GM18520 (cell line): ENCODE results near the gene NADSYN1.
A peak's percentile ranks its signal among the peaks of the same experiment; 100 is the strongest.
"Not testable (repeated sequence)": the region's sequence is repeated elsewhere in the genome, so short reads cannot be mapped to it uniquely, and the experiment has no call there.

Experiments used
- ATAC-seq: cut with Tn5 transposase; IDR thresholded peaks from one replicate; pipeline ENCODE4 v1.9.1; 2021; ENCODE audit not compliant: unreplicated experiment

NADSYN1 gene

GRCh38 chr11:71453037-71453917, at the start of gene NADSYN1:
Gene NADSYN1 (plus strand): TSS chr11:71453203. CDS start chr11:71453297, 94 bp downstream.
- ATAC-seq, result peak; percentile 27

GRCh38 chr11:71404209-71404608, 48.8 kb upstream of the NADSYN1 start:
- no peak for ATAC-seq

GRCh38 chr11:71406681-71407080, 46.3 kb upstream of the NADSYN1 start:
- ATAC-seq, result no peak

- no peak for ATAC-seq
Measured at GRCh38 chr11:71407356-71407755, 45.6 kb upstream of the NADSYN1 start.

- ATAC-seq, result no peak
Measured at GRCh38 chr11:71408826-71409225, 44.2 kb upstream of the NADSYN1 start.

GRCh38 chr11:71410363-71410966, 42.5 kb upstream of the NADSYN1 start:
- no peak for ATAC-seq

GRCh38 chr11:71414645-71415044, 38.4 kb upstream of the NADSYN1 start:
- ATAC-seq, result no peak

GRCh38 chr11:71418643-71419042, 34.4 kb upstream of the NADSYN1 start:
- no peak for ATAC-seq

- ATAC-seq, result no peak
Measured at GRCh38 chr11:71420455-71421241, 32.4 kb upstream of the NADSYN1 start.

- no peak for ATAC-seq
Measured at GRCh38 chr11:71421392-71421950, 31.5 kb upstream of the NADSYN1 start.

GRCh38 chr11:71422318-71422717, 30.7 kb upstream of the NADSYN1 start:
- not testable (repeated sequence) for ATAC-seq

GRCh38 chr11:71423181-71423790, 29.7 kb upstream of the NADSYN1 start:
- no peak for ATAC-seq

- no peak for ATAC-seq
Measured at GRCh38 chr11:71425409-71425808, 27.6 kb upstream of the NADSYN1 start.

- ATAC-seq, result no peak
Measured at GRCh38 chr11:71425860-71426259, 27.1 kb upstream of the NADSYN1 start.

GRCh38 chr11:71426413-71426812, 26.6 kb upstream of the NADSYN1 start:
- ATAC-seq, result no peak

- no peak for ATAC-seq
Measured at GRCh38 chr11:71428861-71429435, 24.1 kb upstream of the NADSYN1 start.

- no peak for ATAC-seq
Measured at GRCh38 chr11:71429701-71430100, 23.3 kb upstream of the NADSYN1 start.

- no peak for ATAC-seq
Measured at GRCh38 chr11:71430166-71430565, 22.8 kb upstream of the NADSYN1 start.

- no peak for ATAC-seq
Measured at GRCh38 chr11:71431271-71431670, 21.7 kb upstream of the NADSYN1 start.
